Middle frontal gyrus (tissue), 1 donor: ENCODE measurements around the gene DNAJC25.

ENCODE experiments used
- DNase-seq: peaks from one replicate; pipeline ENCODE4 v3.0.0-alpha.2; 2015; ENCODE audit warnings: low spot score; ENCODE audit errors: extremely low spot score

The DNAJC25 gene

DNA sequence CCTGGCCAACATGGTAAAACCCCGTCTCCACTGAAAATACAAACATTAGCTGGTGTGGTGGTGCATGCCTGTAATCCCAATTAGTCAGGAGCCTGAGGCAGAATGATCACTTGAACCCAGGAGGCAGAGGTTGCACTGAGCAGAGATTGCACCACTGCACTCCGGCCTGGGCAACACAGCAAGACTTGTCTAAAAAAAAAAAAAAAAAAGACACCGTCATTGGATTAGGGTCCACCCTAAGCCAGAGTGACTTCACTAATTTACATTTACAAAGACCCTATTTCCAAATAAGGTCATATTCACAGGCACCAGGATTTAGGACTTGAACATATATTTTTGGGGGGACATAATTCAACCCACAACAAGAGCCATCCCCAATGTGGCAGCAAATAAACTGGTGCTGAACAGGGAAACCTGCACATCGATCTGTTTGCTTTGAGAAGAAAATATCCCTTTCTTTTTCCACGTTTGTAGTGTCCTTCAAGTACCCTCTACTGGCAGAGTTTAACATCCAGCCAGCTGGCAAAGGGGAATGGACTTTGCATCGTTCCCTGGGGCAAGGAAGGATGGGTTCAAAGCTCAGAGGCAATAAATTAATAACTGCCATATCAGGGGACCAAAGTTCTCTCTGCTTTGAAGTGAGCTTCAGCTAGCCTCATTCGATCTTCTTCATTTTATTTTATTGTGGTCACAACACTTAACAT lies 3.7 kb upstream of the DNAJC25 start:
- no peak for DNase-seq

DNA sequence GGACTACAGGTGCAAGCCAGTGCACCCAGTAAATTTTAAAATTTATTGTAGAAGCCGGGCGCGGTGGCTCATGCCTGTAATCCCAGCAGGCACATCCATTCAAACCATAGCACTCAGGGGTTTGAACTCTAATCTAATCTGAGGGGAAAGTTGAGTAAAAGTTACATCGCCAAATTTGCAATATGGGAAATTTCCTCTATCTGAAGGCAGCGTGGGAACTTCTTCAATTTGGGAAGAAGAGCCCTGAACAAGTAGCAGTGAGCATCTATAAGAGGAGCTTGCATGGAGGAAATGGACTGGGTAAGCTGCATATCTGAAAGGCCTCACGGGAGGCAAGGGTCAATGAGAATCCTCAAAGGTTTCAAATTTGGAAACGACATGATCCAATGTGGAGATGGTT lies 2.7 kb upstream of the DNAJC25 start:
- DNase-seq: no peak

DNA sequence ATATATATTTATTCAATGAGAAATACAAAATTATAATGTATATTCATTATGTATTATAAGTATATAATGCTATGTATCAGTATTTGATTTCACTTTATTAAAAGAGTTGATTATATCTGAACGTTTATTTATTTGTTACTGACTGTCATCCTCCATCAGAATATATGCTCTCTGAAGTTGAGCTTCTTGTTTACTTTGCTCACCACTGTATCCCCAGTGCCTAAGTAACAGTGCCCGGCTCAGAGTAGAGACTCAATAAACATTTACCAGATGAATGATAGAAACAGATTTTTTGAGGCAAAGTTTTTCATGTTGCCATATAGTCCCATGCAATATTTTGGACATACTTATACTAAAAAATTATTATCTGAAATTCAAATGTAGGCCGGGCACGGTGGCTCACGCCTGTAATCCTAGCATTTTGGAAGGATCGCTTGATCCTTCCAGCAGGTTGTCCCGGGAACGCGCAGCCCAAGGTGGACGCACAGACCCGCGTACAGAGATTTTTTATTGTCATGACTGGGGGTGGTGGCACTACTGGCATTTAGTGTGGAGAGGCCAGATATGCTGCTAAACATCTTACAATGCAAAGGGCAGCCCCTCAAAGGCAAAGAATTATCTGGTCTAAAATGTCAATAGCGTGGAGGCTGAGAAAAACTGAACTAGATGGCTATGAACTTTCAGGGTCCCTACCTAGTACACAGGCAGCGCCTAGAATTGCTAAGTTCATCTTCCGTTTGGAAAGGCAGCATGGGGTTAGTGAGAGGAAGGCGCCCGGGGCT lies 761 bp upstream of the DNAJC25 start:
- no peak for DNase-seq

GRCh38 chr9:111630964-111631213 lies 245 bp upstream of the DNAJC25 start:
- DNase-seq: no peak

DNA sequence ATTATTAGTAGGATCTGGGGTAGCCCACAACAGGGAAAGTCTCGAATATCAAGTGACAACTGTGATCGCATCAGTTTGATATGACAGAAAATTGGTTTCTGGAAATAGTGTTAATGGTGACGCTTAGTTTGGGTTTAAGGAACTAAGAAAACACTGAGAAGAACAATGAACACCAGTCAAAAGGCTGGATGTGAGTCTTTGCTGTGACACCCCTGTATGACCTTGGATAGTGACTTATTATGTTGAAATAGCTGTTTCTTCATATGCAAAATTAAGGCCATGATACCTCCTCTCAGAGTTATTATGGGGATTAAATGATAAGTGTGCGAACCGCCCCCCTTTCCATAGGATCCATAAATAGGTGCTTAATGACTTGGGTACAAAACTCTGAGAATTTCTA lies 926 bp downstream of the DNAJC25 start:
- DNase-seq: no peak

DNA sequence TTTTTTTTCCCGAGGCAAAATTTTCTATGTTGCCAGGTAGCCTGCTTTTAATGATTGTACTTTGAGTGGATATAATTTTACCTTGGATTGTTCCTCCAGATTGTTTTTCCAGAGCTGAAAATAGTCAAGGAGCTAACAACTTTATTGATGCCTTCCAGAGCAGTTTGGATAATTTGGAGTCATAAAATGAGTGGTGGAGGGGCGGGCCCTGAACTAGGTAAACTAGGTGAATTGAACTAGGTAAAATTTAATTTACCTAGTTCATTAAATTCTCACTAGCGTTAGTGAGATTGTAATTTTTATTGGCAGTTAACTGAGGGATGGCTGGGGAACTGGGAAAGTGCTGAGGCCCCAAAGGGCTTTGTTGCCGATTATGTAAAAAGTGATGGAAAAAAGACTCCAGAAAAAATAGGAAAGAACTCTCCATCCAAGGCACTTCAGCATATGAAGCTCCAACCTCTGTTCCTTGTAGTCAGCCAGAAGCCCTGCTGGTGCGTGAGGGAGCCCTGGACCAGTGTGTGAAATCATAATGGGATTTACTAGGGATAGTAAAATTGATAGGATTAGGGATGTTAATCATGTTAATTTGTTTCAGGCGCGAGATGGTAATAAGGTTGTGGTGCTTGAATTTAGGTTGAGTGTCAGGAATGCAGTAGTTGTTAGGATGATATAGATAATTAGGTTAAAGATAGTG lies 1.7 kb downstream of the DNAJC25 start:
- no peak for DNase-seq

DNA sequence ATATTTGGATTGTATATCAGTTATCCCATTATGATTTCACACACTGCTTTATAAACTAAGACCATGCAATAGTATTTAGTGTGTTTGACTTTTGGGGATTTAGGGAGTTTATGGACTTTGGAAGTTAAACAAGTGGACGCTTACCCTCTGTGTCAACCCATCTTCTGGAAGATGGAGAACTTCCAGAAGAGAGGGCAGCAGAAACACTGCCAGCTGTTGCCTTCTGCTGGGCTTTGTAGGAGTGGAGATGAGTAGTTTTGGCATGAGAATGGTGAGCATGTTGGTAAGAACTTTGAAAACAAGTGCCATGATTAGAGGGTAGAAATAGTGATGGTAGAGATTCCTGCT lies 2.2 kb downstream of the DNAJC25 start:
- no peak for DNase-seq

GRCh38 chr9:111634860-111635259 lies 3.7 kb downstream of the DNAJC25 start:
- no peak for DNase-seq

DNA sequence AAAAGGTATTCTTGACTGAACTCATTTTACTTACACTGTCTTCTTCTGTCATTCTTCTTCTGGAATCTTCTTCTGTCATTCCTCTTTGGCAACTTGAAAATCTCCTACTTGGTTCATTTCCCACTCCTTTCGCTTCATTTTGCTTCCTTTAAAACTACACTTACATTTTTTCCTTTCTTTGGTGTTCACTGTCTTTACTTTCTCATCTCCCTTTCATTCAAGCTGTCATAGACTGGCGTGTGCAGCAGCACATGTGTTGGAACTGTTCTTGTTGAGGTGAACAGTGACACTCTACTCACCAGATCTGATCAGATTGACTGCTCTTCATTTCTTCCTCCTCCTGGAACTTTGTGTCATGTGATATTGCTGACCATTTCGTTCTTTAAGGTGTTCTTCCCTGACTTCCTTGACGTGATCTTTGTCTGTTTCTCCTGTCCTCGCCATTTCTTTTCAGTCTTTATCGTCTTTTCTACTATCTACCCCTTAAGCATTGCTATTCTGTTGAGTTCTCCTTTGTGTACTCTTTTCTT lies 6.4 kb downstream of the DNAJC25 start:
- no peak for DNase-seq

DNA sequence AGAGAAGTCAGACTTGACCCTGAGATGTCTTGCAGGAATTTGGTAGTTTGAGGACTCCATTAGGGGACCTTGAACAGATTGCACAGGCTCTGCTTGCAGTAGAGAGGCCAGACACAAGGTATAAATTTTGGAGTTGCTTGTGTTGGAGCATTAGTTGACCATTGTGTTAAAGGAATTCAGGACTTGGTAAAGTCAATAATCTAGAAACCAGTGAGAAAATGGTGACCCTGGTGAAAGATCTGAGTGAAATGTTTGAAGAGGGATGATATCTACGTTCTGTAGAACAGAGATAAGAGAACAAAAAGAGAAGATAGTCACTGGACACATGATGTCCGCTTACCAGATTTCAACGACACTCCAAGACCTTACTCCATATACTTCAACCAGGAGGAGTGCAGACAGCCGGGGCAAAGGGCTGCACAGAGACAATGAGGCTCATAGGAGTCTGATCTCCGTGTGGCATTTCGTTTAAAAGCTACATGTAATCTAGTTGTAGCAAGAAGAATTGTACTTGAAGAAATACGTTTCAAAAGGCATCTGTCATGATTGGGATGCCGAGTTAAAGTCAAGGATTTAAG lies 13.2 kb downstream of the DNAJC25 start:
- DNase-seq: no peak

GRCh38 chr9:111645806-111646205 lies 14.7 kb downstream of the DNAJC25 start:
- no peak for DNase-seq

DNA sequence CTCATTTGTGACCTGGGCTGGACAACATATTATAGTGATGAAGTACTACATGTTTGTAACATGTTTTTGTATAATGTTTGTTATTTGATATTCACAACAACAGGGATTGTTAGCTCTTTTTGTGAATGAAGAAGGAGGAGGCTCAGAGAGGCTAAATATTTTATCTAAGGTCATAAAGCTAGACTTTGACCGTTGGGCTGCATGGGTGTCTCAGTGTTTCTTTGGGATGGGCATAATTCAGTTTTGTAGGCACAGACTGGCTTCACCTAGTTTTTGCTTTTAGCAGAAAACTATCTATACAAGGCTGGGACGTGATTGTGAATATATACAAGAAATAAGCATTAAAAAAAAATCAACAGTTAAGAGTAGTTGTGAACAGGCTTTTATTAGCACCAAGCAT lies 15.3 kb downstream of the DNAJC25 start:
- DNase-seq: no peak

DNA sequence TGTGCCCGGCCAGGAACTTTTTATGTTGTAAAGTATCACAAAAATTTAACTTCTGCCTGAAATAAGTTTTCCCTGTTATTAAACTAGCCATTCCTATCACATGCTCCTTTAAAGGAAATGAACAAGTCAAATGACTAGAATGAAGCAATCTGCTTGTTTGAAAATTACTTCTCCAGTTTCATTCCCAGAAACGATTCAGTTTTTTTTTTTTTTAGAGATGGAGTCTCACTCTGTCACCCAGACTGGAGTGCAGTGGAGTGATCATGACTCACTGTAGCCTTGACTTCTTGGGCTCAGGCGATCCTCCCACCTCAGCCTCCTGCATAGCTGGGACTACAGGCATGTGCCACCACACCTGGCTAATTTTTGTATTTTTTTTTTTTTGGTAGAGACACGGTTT lies 16.9 kb downstream of the DNAJC25 start:
- DNase-seq: no peak

GRCh38 chr9:111649016-111649415 lies 17.9 kb downstream of the DNAJC25 start:
- no peak for DNase-seq

DNA sequence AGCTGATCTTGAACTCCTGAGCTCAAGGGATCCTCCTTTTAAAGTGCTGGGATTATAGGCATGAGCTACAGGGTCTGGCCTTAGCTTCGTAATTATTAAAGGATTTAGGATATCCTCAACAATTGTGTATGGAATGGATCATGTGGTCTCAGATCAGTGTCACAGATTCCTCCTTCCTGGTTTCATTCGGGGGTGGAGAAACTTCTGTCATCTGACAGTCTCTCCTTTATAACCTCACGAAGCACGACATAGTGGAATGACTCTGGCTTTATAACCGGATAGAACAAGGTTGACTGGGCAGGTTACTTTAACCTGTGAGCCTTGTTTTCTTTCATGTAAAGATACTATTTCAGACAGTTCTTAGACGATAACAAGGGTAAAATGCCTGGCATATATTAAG lies 25.9 kb downstream of the DNAJC25 start:
- no peak for DNase-seq

- DNase-seq: no peak
These were observed 27.8 kb downstream of the DNAJC25 start for GRCh38 chr9:111658943-111659342.

GRCh38 chr9:111659691-111660090 lies 28.6 kb downstream of the DNAJC25 start:
- DNase-seq: no peak

DNA sequence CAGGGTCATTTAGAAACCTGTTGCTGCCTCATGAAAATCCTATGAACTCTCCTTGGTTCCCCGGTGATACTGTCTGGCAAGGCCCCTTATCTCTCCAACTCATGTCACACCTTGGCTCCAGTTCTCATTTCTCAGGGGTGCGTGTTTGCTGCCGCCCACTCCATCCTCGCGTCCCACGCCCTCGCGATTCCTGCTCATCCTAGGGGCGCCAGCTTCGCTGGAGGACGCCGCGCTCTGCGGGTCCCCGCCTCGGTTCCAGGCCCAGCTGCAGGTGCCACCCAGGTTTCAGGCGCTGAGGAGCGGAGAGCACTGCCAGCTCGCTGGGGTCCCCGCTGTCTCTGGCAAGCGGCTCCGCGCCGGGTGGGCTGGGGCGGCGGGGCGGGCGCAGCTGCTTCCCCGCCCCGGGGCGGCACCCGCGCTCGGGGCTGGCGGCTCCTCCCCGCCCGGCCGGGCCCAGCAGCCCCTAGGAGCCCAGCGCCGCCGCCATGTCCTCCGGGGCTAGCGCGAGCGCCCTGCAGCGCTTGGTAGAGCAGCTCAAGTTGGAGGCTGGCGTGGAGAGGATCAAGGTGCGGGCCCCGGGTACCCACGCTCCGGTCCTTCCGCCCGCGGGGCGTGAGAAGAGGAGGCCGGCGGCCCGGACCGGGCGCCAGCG lies 30.1 kb downstream of the DNAJC25 start, which contains the start of gene GNG10:
TSS of gene GNG10 (plus strand) at position 456 of the 652 bp plus-strand sequence. CDS start at position 486, 30 bp downstream.
- DNase-seq: peak; percentile 24

DNA sequence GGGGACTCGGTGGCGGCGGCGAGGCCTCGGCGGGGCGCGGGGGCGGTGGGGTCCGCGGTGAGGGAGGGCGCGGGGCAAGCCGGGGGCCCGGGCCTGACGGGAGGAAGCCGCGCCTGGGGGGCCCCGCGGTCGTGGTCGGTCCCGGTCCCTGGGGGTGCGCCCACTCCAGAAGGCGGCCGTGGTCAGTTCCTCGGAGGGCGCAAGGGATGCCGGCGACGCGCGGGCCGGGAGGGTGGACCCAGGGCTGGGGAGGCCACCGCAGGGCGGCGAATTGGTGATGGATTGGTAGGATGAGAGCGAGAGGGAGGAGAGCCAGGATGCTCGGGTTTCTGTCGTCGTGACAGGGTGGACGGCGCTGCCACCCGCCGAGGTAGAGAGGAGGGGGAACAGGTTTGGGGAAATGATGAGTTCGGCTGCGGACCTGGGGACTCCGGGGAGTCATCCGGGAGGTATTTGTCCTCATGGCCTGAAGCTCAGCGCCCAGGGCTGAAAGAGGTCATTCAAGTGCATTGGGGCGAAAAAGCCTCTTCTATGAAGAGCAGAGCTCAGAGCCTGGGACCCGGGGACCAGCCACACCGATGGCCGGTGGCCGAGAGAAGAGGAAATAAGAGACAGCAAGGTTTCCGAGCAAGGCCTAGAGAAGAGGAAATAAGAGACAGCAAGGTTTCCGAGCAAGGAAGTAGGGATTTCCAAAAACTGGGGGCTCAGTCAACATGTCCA lies 30.8 kb downstream of the DNAJC25 start:
- no peak for DNase-seq

- DNase-seq: no peak
These were observed 31.6 kb downstream of the DNAJC25 start for GRCh38 chr9:111662576-111663300.
